HepG2 (cell line): ENCODE measurements around the gene PRR5L. TPM values are rescaled to one million over a fixed set of nuclear protein-coding genes. Genes with fewer than 3 reads are reported as not detected.

Source experiments
- CBX5 ChIP-seq: sonication (generic); formaldehyde crosslinking; IDR thresholded peaks from 2 replicates; pipeline ENCODE4 v1.4.0; 2020; ENCODE audit warnings: missing genetic modification reagents, borderline replicate concordance
- ELF1 ChIP-seq: sonication (generic); formaldehyde crosslinking; IDR thresholded peaks from 2 replicates; pipeline ENCODE4 v1.4.0; 2020; ENCODE audit warnings: missing genetic modification reagents
- FOXK1 ChIP-seq: sonication (generic); formaldehyde crosslinking; IDR thresholded peaks from 2 replicates; pipeline ENCODE4 v1.4.0; 2020; ENCODE audit warnings: low read depth, missing genetic modification reagents, borderline replicate concordance
- GLI4 ChIP-seq: sonication (generic); formaldehyde crosslinking; IDR thresholded peaks from 2 replicates; pipeline ENCODE4 v1.5.1; 2020; ENCODE audit warnings: missing genetic modification reagents, mild to moderate bottlenecking, moderate library complexity, borderline replicate concordance
- PRPF4 ChIP-seq: fragments of 200-400 bp; formaldehyde crosslinking; IDR thresholded peaks from 2 replicates; pipeline ENCODE4 v1.6.1; 2016; ENCODE audit warnings: low read length, low read depth; ENCODE audit not compliant: poor library complexity, severe bottlenecking
- RBFOX2 ChIP-seq: fragments of 200-400 bp; formaldehyde crosslinking; IDR thresholded peaks from 2 replicates; pipeline ENCODE4 v1.6.1; 2017; ENCODE audit warnings: low read depth, mild to moderate bottlenecking, low read length
- RFXAP ChIP-seq: sonication (generic); formaldehyde crosslinking; IDR thresholded peaks from 2 replicates; pipeline ENCODE4 v1.4.0; 2020; ENCODE audit warnings: missing genetic modification reagents, borderline replicate concordance
- SOX5 ChIP-seq: IDR thresholded peaks from 2 replicates; pipeline ENCODE4 v1.6.1; 2016; ENCODE audit warnings: borderline replicate concordance
- ZFP82 ChIP-seq: sonication (generic); formaldehyde crosslinking; IDR thresholded peaks from 2 replicates; pipeline ENCODE4 v1.5.1; 2020; ENCODE audit warnings: mild to moderate bottlenecking, missing genetic modification reagents, borderline replicate concordance
- ZFX ChIP-seq: sonication (generic); formaldehyde crosslinking; IDR thresholded peaks from 2 replicates; pipeline ENCODE4 v1.4.0; 2020; ENCODE audit warnings: mild to moderate bottlenecking, low read depth, missing genetic modification reagents, moderate library complexity
- ZNF33B ChIP-seq: sonication (generic); formaldehyde crosslinking; IDR thresholded peaks from 2 replicates; pipeline ENCODE4 v1.5.1; 2020; ENCODE audit warnings: mild to moderate bottlenecking, missing genetic modification reagents
- ZNF768 ChIP-seq: sonication (generic); formaldehyde crosslinking; IDR thresholded peaks from 2 replicates; pipeline ENCODE4 v1.4.0; 2020; ENCODE audit warnings: missing genetic modification reagents
- polyA plus RNA-seq, 8 experiments: library from polyadenylated mRNA; depleted of rRNA in 3 of 8; stranded (reverse) in 7 of 8; unstranded in 1 of 8; fragments of >200 nt; fragmentation: Illumina TruSeq in 4 of 8; extraction: Trizol in 4 of 8; gene quantifications; 2 replicates each; pipeline versions ENCODE4 v1.2.1 to v1.2.3, GENCODE V29; 2011 to 2016; ENCODE audit warnings: low read depth in 4 of 8, missing spikeins in 1 of 8, mixed read lengths in 1 of 8; ENCODE audit not compliant: insufficient read depth in 1 of 8
- total RNA-seq, 5 experiments: library from RNA; depleted of rRNA; stranded (reverse); fragments of >200 nt; fragmentation: Illumina TruSeq; extraction: Trizol; gene quantifications; 2 replicates each; pipeline ENCODE4 v1.2.3, GENCODE V29; 2016; ENCODE audit warnings: low read depth in 1 of 5
- TF ChIP-seq, protein P1 (sequence below), 2 experiments: IDR thresholded peaks; 2 replicates each; pipeline ENCODE4 v1.6.1; 2011 to 2012; ENCODE audit warnings: low read length in 2 of 2, borderline replicate concordance in 1 of 2, low read depth in 1 of 2, mild to moderate bottlenecking in 1 of 2, moderate library complexity in 1 of 2
- TF ChIP-seq, protein P2 (sequence below): sonication (generic); formaldehyde crosslinking; conservative IDR thresholded peaks from 2 replicates; pipeline ENCODE4 v1.4.0; 2020; ENCODE audit warnings: mild to moderate bottlenecking, missing genetic modification reagents, moderate library complexity
- TF ChIP-seq, protein P3 (sequence below): sonication (generic); formaldehyde crosslinking; IDR thresholded peaks from 2 replicates; pipeline ENCODE4 v1.5.1; 2020; ENCODE audit warnings: mild to moderate bottlenecking, moderate library complexity, missing genetic modification reagents

Gene PRR5L
- total and polyA plus RNA-seq, 2 of the 13 experiments (the other 11 are each of a cell fraction or from before 2014, with no cell fraction given), result 0.16 TPM; not detected in 1

DNA sequence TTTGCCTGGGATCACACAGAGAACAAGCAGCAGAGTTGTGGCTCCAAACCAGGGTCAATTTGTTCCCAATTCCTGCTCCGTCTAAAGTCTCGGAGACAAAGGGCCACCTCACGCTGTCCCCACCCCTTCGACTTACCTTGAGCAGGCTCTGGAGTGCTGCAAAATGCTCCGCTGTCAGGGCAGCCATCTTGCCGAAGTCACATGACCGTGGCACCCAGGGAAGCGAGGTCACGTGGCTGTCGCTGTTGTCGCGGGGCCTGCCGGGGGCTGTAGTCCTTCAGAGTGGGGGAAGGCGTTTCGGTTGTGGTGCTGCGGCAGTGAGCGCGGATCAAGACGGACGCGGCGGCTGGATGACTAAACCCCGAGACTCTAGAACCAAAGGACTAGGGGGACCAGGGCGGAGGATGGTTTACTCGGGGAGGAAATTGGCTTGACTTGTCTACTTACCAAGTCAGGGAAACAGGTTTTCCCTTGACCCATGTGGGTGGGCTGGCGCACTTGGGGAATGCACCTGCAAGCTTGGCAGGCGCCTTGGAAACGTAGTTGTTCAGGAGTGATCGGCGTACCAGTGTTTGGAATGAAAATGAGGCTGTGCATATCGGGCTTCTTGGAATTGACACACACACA, 6.7 kb upstream of the PRR5L start, which contains the start of gene COMMD9 (continued):
- TF ChIP-seq, protein P1, sequence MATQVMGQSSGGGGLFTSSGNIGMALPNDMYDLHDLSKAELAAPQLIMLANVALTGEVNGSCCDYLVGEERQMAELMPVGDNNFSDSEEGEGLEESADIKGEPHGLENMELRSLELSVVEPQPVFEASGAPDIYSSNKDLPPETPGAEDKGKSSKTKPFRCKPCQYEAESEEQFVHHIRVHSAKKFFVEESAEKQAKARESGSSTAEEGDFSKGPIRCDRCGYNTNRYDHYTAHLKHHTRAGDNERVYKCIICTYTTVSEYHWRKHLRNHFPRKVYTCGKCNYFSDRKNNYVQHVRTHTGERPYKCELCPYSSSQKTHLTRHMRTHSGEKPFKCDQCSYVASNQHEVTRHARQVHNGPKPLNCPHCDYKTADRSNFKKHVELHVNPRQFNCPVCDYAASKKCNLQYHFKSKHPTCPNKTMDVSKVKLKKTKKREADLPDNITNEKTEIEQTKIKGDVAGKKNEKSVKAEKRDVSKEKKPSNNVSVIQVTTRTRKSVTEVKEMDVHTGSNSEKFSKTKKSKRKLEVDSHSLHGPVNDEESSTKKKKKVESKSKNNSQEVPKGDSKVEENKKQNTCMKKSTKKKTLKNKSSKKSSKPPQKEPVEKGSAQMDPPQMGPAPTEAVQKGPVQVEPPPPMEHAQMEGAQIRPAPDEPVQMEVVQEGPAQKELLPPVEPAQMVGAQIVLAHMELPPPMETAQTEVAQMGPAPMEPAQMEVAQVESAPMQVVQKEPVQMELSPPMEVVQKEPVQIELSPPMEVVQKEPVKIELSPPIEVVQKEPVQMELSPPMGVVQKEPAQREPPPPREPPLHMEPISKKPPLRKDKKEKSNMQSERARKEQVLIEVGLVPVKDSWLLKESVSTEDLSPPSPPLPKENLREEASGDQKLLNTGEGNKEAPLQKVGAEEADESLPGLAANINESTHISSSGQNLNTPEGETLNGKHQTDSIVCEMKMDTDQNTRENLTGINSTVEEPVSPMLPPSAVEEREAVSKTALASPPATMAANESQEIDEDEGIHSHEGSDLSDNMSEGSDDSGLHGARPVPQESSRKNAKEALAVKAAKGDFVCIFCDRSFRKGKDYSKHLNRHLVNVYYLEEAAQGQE (IDR thresholded peaks at IDR 0.05; ENCODE audit: borderline replicate concordance in 1 of 2, low read depth in 1 of 2, low read length in 2 of 2), result peak in 1 of 2 experiments; percentile 9; a peak in 1 of 4 replicates
- TF ChIP-seq ELF1 (CRISPR knock-in tag), result peak; percentile 83
- TF ChIP-seq PRPF4, result no peak
- TF ChIP-seq, protein P2, sequence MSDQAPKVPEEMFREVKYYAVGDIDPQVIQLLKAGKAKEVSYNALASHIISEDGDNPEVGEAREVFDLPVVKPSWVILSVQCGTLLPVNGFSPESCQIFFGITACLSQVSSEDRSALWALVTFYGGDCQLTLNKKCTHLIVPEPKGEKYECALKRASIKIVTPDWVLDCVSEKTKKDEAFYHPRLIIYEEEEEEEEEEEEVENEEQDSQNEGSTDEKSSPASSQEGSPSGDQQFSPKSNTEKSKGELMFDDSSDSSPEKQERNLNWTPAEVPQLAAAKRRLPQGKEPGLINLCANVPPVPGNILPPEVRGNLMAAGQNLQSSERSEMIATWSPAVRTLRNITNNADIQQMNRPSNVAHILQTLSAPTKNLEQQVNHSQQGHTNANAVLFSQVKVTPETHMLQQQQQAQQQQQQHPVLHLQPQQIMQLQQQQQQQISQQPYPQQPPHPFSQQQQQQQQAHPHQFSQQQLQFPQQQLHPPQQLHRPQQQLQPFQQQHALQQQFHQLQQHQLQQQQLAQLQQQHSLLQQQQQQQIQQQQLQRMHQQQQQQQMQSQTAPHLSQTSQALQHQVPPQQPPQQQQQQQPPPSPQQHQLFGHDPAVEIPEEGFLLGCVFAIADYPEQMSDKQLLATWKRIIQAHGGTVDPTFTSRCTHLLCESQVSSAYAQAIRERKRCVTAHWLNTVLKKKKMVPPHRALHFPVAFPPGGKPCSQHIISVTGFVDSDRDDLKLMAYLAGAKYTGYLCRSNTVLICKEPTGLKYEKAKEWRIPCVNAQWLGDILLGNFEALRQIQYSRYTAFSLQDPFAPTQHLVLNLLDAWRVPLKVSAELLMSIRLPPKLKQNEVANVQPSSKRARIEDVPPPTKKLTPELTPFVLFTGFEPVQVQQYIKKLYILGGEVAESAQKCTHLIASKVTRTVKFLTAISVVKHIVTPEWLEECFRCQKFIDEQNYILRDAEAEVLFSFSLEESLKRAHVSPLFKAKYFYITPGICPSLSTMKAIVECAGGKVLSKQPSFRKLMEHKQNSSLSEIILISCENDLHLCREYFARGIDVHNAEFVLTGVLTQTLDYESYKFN, result peak; percentile 29; the same call in 1 of the 2 replicates
- TF ChIP-seq FOXK1 (CRISPR knock-in tag), result peak; percentile 91; the same call in 1 of the 2 replicates
- TF ChIP-seq SOX5 (CRISPR knock-in tag), result peak; percentile 21; the same call in 1 of the 2 replicates
- peak; percentile 70; the same call in 1 of the 2 replicates for TF ChIP-seq RFXAP (CRISPR knock-in tag)
- no peak for TF ChIP-seq GLI4
- 0 out of 2 replicates have a peak, but pooled peaks have one; percentile 49 for TF ChIP-seq ZFX (CRISPR knock-in tag)
- peak; percentile 53; the same call in 1 of the 2 replicates for TF ChIP-seq ZNF768
- TF ChIP-seq, protein P3, sequence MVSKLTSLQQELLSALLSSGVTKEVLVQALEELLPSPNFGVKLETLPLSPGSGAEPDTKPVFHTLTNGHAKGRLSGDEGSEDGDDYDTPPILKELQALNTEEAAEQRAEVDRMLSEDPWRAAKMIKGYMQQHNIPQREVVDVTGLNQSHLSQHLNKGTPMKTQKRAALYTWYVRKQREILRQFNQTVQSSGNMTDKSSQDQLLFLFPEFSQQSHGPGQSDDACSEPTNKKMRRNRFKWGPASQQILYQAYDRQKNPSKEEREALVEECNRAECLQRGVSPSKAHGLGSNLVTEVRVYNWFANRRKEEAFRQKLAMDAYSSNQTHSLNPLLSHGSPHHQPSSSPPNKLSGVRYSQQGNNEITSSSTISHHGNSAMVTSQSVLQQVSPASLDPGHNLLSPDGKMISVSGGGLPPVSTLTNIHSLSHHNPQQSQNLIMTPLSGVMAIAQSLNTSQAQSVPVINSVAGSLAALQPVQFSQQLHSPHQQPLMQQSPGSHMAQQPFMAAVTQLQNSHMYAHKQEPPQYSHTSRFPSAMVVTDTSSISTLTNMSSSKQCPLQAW (CRISPR knock-in tag), result peak; percentile 83; the same call in 1 of the 2 replicates
- 0 out of 2 replicates have a peak, but pooled peaks have one; percentile 48 for TF ChIP-seq ZNF33B
- TF ChIP-seq RBFOX2, result peak; percentile 57
- peak; percentile 93 for TF ChIP-seq CBX5 (CRISPR knock-in tag)
- no peak for TF ChIP-seq ZFP82
